ENCODE measurements around the gene MICAL3.

MICAL3 gene

GRCh38 chr22:17969701-17970113, 54.7 kb downstream of the MICAL3 start:
- FAIRE-seq, result no peak

- FAIRE-seq, result no peak
Measured at GRCh38 chr22:17968126-17968525, 56.2 kb downstream of the MICAL3 start.

GRCh38 chr22:17966403-17966717, 58.0 kb downstream of the MICAL3 start:
- no peak for FAIRE-seq

GRCh38 chr22:17965538-17966402, 58.6 kb downstream of the MICAL3 start:
- FAIRE-seq, result no peak

GRCh38 chr22:17964643-17965042, 59.7 kb downstream of the MICAL3 start:
- FAIRE-seq, result no peak

GRCh38 chr22:17964156-17964555, 60.2 kb downstream of the MICAL3 start:
- no peak for FAIRE-seq

GRCh38 chr22:17963015-17963414, 61.3 kb downstream of the MICAL3 start:
- FAIRE-seq, result no peak

GRCh38 chr22:17962168-17962567, 62.2 kb downstream of the MICAL3 start:
- FAIRE-seq, result no peak

GRCh38 chr22:17961446-17961729, 63.0 kb downstream of the MICAL3 start:
- no peak for FAIRE-seq

GRCh38 chr22:17960695-17961445, 63.5 kb downstream of the MICAL3 start:
- no peak for FAIRE-seq

GRCh38 chr22:17960011-17960410, 64.3 kb downstream of the MICAL3 start:
- no peak for FAIRE-seq

- FAIRE-seq, result no peak
Measured at GRCh38 chr22:17958166-17958565, 66.2 kb downstream of the MICAL3 start.

- no peak for FAIRE-seq
Measured at GRCh38 chr22:17957693-17958092, 66.7 kb downstream of the MICAL3 start.

- FAIRE-seq, result no peak
Measured at GRCh38 chr22:17957204-17957603, 67.2 kb downstream of the MICAL3 start.

GRCh38 chr22:17956630-17957029, 67.7 kb downstream of the MICAL3 start:
- FAIRE-seq, result no peak

GRCh38 chr22:17955590-17956379, 68.6 kb downstream of the MICAL3 start:
- no peak for FAIRE-seq

GRCh38 chr22:17954860-17955587, 69.3 kb downstream of the MICAL3 start:
- FAIRE-seq, result no peak

GRCh38 chr22:17954200-17954859, 70.0 kb downstream of the MICAL3 start:
- FAIRE-seq, result peak; percentile 84

GRCh38 chr22:17953147-17953546, 71.2 kb downstream of the MICAL3 start:
- FAIRE-seq, result no peak

- no peak for FAIRE-seq
Measured at GRCh38 chr22:17952273-17952801, 72.0 kb downstream of the MICAL3 start.

- FAIRE-seq, result no peak
Measured at GRCh38 chr22:17951315-17951714, 73.0 kb downstream of the MICAL3 start.

- no peak for FAIRE-seq
Measured at GRCh38 chr22:17950651-17951214, 73.6 kb downstream of the MICAL3 start.
